HT-29 (cell line): ENCODE measurements around the gene PPM1L. TPM values are rescaled to one million over a fixed set of nuclear protein-coding genes. Genes with fewer than 3 reads are reported as not detected.
A peak's percentile ranks its signal among the peaks of the same experiment; 100 is the strongest.
"Not testable (repeated sequence)": the region's sequence is repeated elsewhere in the genome, so short reads cannot be mapped to it uniquely, and the experiment has no call there.

Experiments used
- DNase-seq: peaks from one replicate; pipeline ENCODE4 v3.0.0-alpha.2; 2015; ENCODE audit warnings: low spot score
- total RNA-seq: library from RNA; depleted of rRNA; stranded (reverse); fragments of >200 nt; shearing (Covaris generic); gene quantifications from 2 replicates; pipeline ENCODE4 v1.2.3, GENCODE V29; 2014

The PPM1L gene
- total RNA-seq, 1 experiment from 2014 or later = 19.2 TPM

- not testable (repeated sequence) for DNase-seq
Measured at GRCh38 chr3:161034913-161035550, 279.0 kb downstream of the PPM1L start.

- DNase-seq = no peak
Measured at GRCh38 chr3:161035711-161036110, 279.7 kb downstream of the PPM1L start.

GRCh38 chr3:161038725-161039124, 282.7 kb downstream of the PPM1L start:
- DNase-seq = no peak

GRCh38 chr3:161042023-161042501, 286.0 kb downstream of the PPM1L start:
- peak; percentile 40 for DNase-seq

GRCh38 chr3:161043336-161044035, 287.5 kb downstream of the PPM1L start:
- no peak for DNase-seq

GRCh38 chr3:161049683-161050248, 293.7 kb downstream of the PPM1L start:
- no peak for DNase-seq

- DNase-seq = no peak
Measured at GRCh38 chr3:161050935-161051334, 294.9 kb downstream of the PPM1L start.

- no peak for DNase-seq
Measured at GRCh38 chr3:161051856-161052255, 295.8 kb downstream of the PPM1L start.

- DNase-seq = no peak
Measured at GRCh38 chr3:161054860-161055604, 299.0 kb downstream of the PPM1L start.

- no peak for DNase-seq
Measured at GRCh38 chr3:161064413-161064812, 308.4 kb downstream of the PPM1L start.

- no peak for DNase-seq
Measured at GRCh38 chr3:161066930-161067329, 310.9 kb downstream of the PPM1L start.

GRCh38 chr3:161067335-161067734, 311.3 kb downstream of the PPM1L start:
- DNase-seq = no peak

- DNase-seq = peak; percentile 39
Measured at GRCh38 chr3:161069511-161070251, 313.6 kb downstream of the PPM1L start.

- no peak for DNase-seq
Measured at GRCh38 chr3:161070252-161070930, 314.4 kb downstream of the PPM1L start.

GRCh38 chr3:161070980-161071663, 315.1 kb downstream of the PPM1L start:
- no peak for DNase-seq

GRCh38 chr3:161072211-161072621, 316.2 kb downstream of the PPM1L start:
- no peak for DNase-seq

GRCh38 chr3:161072751-161073150, 316.7 kb downstream of the PPM1L start:
- no peak for DNase-seq

- DNase-seq = no peak
Measured at GRCh38 chr3:161073181-161073580, 317.1 kb downstream of the PPM1L start.

GRCh38 chr3:161081633-161082032, 325.6 kb downstream of the PPM1L start:
- DNase-seq = no peak

- no peak for DNase-seq
Measured at GRCh38 chr3:161082063-161082462, 326.0 kb downstream of the PPM1L start.
